Stimulated activated effector memory CD8-positive, alpha-beta T cell treated with anti-CD3 and anti-CD28 coated beads, Interleukin-12 subunit alpha, Interleukin-12 subunit beta, amount 100 ng/mL, for 72 hours (primary cell): Measurements from ENCODE around the gene OSBPL2.

Experiments
- ATAC-seq: fragments of 150-1000 bp; cut with Tn5 transposase; 2 replicates; pipeline ENCODE4 v1.10.0; 2021
- DNase-seq, 2 donors: peaks; one replicate each; pipeline ENCODE4 v3.0.0; 2021 to 2022; ENCODE audit warnings: low spot score in 2 of 2
- H3K27ac Mint-ChIP-seq: one replicate; pipeline ENCODE4 v1.8.0; 2022; ENCODE audit warnings: mild to moderate bottlenecking, mixed read lengths
- H3K36me3 Mint-ChIP-seq: one replicate; pipeline ENCODE4 v1.8.0; 2022; ENCODE audit warnings: mild to moderate bottlenecking, mixed read lengths
- H3K4me1 Mint-ChIP-seq: one replicate; pipeline ENCODE4 v1.8.0; 2022; ENCODE audit warnings: mixed read lengths
- H3K4me3 Mint-ChIP-seq: one replicate; pipeline ENCODE4 v1.8.0; 2022; ENCODE audit warnings: mild to moderate bottlenecking, mixed read lengths
- H3K9me3 Mint-ChIP-seq: one replicate; pipeline ENCODE4 v1.8.0; 2022; ENCODE audit warnings: mixed read lengths

OSBPL2 gene

GRCh38 chr20:62285722-62286121 is 47.4 kb downstream of the OSBPL2 start:
- Mint-ChIP-seq H3K36me3 (peaks cover 64% of the 10 kb centered on the region), H3K4me1 (no peaks in the 10 kb centered on the region), H3K9me3 (no peaks in the 10 kb centered on the region), H3K27ac (no peak overlapping the region), H3K4me3 (no peak overlapping the region)
- no peak for ATAC-seq
- DNase-seq: no peak

GRCh38 chr20:62286493-62287064 is 48.3 kb downstream of the OSBPL2 start:
- no peak for DNase-seq
- Mint-ChIP-seq H3K4me1 (peaks cover 5% of the 10 kb centered on the region), H3K27ac (no peak overlapping the region), H3K4me3 (no peak overlapping the region), H3K9me3 (no peaks in the 10 kb centered on the region), H3K36me3 (peaks cover 57% of the 10 kb centered on the region)
- no peak for ATAC-seq

- ATAC-seq (no peak), DNase-seq (no peak)
- peaks cover 51% of the 10 kb centered on the region for H3K36me3 Mint-ChIP-seq
- H3K9me3 Mint-ChIP-seq: no peaks in the 10 kb centered on the region
- H3K4me3 Mint-ChIP-seq: no peak overlapping the region
- peaks cover 10% of the 10 kb centered on the region for H3K4me1 Mint-ChIP-seq
- H3K27ac Mint-ChIP-seq: no peak overlapping the region
Measured at GRCh38 chr20:62287129-62287528, 48.8 kb downstream of the OSBPL2 start.

- H3K4me1 Mint-ChIP-seq: peaks cover 14% of the 10 kb centered on the region
- H3K4me3 Mint-ChIP-seq: no peak overlapping the region
- DNase-seq: no peak
- H3K27ac Mint-ChIP-seq: no peak overlapping the region
- no peak for ATAC-seq
- no peaks in the 10 kb centered on the region for H3K9me3 Mint-ChIP-seq
- peaks cover 43% of the 10 kb centered on the region for H3K36me3 Mint-ChIP-seq
Measured at GRCh38 chr20:62287759-62288534, 49.6 kb downstream of the OSBPL2 start.

GRCh38 chr20:62288535-62289105 is 50.3 kb downstream of the OSBPL2 start:
- H3K4me3 Mint-ChIP-seq: no peak overlapping the region
- ATAC-seq: no peak
- no peak for DNase-seq
- no peaks in the 10 kb centered on the region for H3K9me3 Mint-ChIP-seq
- H3K27ac Mint-ChIP-seq: no peak overlapping the region
- H3K36me3 Mint-ChIP-seq: peaks cover 40% of the 10 kb centered on the region
- H3K4me1 Mint-ChIP-seq: peaks cover 14% of the 10 kb centered on the region

- H3K36me3 Mint-ChIP-seq: peaks cover 40% of the 10 kb centered on the region
- H3K27ac Mint-ChIP-seq: no peak overlapping the region
- H3K4me3 Mint-ChIP-seq: no peak overlapping the region
- H3K9me3 Mint-ChIP-seq: no peaks in the 10 kb centered on the region
- peaks cover 14% of the 10 kb centered on the region for H3K4me1 Mint-ChIP-seq
- DNase-seq (no peak), ATAC-seq (no peak)
Measured at GRCh38 chr20:62289131-62289530, 50.8 kb downstream of the OSBPL2 start.

GRCh38 chr20:62289898-62290297 is 51.6 kb downstream of the OSBPL2 start:
- ATAC-seq: no peak
- Mint-ChIP-seq H3K9me3 (no peaks in the 10 kb centered on the region), H3K27ac (no peak overlapping the region), H3K4me3 (no peak overlapping the region), H3K4me1 (peaks cover 14% of the 10 kb centered on the region), H3K36me3 (peaks cover 42% of the 10 kb centered on the region)
- DNase-seq: no peak

GRCh38 chr20:62291251-62292066 is 53.1 kb downstream of the OSBPL2 start:
- peak; percentile 31 for ATAC-seq
- Mint-ChIP-seq H3K27ac (peak overlapping the region; percentile 87), H3K36me3 (peaks cover 45% of the 10 kb centered on the region), H3K4me1 (peaks cover 14% of the 10 kb centered on the region), H3K4me3 (no peak overlapping the region), H3K9me3 (no peaks in the 10 kb centered on the region)
- no peak for DNase-seq

GRCh38 chr20:62292108-62292507 is 53.8 kb downstream of the OSBPL2 start:
- Mint-ChIP-seq H3K9me3 (no peaks in the 10 kb centered on the region), H3K36me3 (peaks cover 41% of the 10 kb centered on the region), H3K4me3 (no peak overlapping the region), H3K27ac (peak overlapping the region; percentile 87), H3K4me1 (peaks cover 14% of the 10 kb centered on the region)
- DNase-seq: no peak
- ATAC-seq: peak; percentile 78

- no peak overlapping the region for H3K4me3 Mint-ChIP-seq
- ATAC-seq (no peak), DNase-seq (no peak)
- H3K27ac Mint-ChIP-seq: peak overlapping the region; percentile 87
- H3K9me3 Mint-ChIP-seq: no peaks in the 10 kb centered on the region
- peaks cover 39% of the 10 kb centered on the region for H3K36me3 Mint-ChIP-seq
- peaks cover 14% of the 10 kb centered on the region for H3K4me1 Mint-ChIP-seq
Measured at GRCh38 chr20:62293111-62293784, 54.9 kb downstream of the OSBPL2 start.

- peaks cover 39% of the 10 kb centered on the region for H3K36me3 Mint-ChIP-seq
- no peak for ATAC-seq
- no peaks in the 10 kb centered on the region for H3K9me3 Mint-ChIP-seq
- no peak overlapping the region for H3K4me3 Mint-ChIP-seq
- H3K27ac Mint-ChIP-seq: no peak overlapping the region
- DNase-seq: no peak
- peaks cover 14% of the 10 kb centered on the region for H3K4me1 Mint-ChIP-seq
Measured at GRCh38 chr20:62293946-62294345, 55.6 kb downstream of the OSBPL2 start.

GRCh38 chr20:62294516-62294915 is 56.2 kb downstream of the OSBPL2 start:
- H3K36me3 Mint-ChIP-seq: peaks cover 35% of the 10 kb centered on the region
- no peak overlapping the region for H3K27ac Mint-ChIP-seq
- H3K4me3 Mint-ChIP-seq: no peak overlapping the region
- H3K4me1 Mint-ChIP-seq: peaks cover 15% of the 10 kb centered on the region
- no peak for DNase-seq
- no peaks in the 10 kb centered on the region for H3K9me3 Mint-ChIP-seq
- no peak for ATAC-seq

GRCh38 chr20:62296724-62297448 is 58.6 kb downstream of the OSBPL2 start:
- no peaks in the 10 kb centered on the region for H3K9me3 Mint-ChIP-seq
- H3K36me3 Mint-ChIP-seq: peaks cover 37% of the 10 kb centered on the region
- H3K4me1 Mint-ChIP-seq: peaks cover 21% of the 10 kb centered on the region
- ATAC-seq (no peak), DNase-seq (no peak)
- no peak overlapping the region for H3K27ac Mint-ChIP-seq
- H3K4me3 Mint-ChIP-seq: no peak overlapping the region

GRCh38 chr20:62297449-62298227 is 59.3 kb downstream of the OSBPL2 start:
- no peak overlapping the region for H3K4me3 Mint-ChIP-seq
- no peaks in the 10 kb centered on the region for H3K9me3 Mint-ChIP-seq
- DNase-seq (no peak), ATAC-seq (no peak)
- H3K4me1 Mint-ChIP-seq: peaks cover 18% of the 10 kb centered on the region
- H3K27ac Mint-ChIP-seq: no peak overlapping the region
- H3K36me3 Mint-ChIP-seq: peaks cover 44% of the 10 kb centered on the region
